Liver (tissue), 9 donors: ENCODE results near the gene KAT2A. TPM values are rescaled to one million over a fixed set of nuclear protein-coding genes. Genes with fewer than 3 reads are reported as not detected.
A peak's percentile ranks its signal among the peaks of the same experiment; 100 is the strongest.

Experiments
- DNase-seq: peaks from one replicate; pipeline ENCODE4 v3.0.0-alpha.2; 2017; ENCODE audit warnings: low spot score
- H3K27ac ChIP-seq, 2 donors: one replicate each; pipeline ENCODE4 v1.7.0; 2013; ENCODE audit warnings: inconsistent platforms in 2 of 2, low read length in 2 of 2, control low read depth in 1 of 2, low read depth in 1 of 2, mild to moderate bottlenecking in 1 of 2
- H3K27me3 ChIP-seq, 4 donors: one replicate each; pipeline versions ENCODE4 v1.6.1 to v1.7.0; 2013; ENCODE audit warnings: low read length in 3 of 4, inconsistent platforms in 1 of 4, mild to moderate bottlenecking in 1 of 4, moderate library complexity in 1 of 4; ENCODE audit not compliant: control insufficient read depth in 4 of 4, insufficient read depth in 4 of 4
- H3K36me3 ChIP-seq, 4 donors: one replicate each; pipeline versions ENCODE4 v1.6.1 to v1.7.0; 2013; ENCODE audit warnings: low read length in 3 of 4, mild to moderate bottlenecking in 3 of 4, low read depth in 1 of 4, moderate library complexity in 1 of 4; ENCODE audit not compliant: control insufficient read depth in 4 of 4, insufficient read depth in 3 of 4
- H3K4me1 ChIP-seq, 4 donors: one replicate each; pipeline versions ENCODE4 v1.6.1 to v1.7.0; 2013; ENCODE audit warnings: low read length in 3 of 4, mild to moderate bottlenecking in 3 of 4, moderate library complexity in 1 of 4; ENCODE audit not compliant: control insufficient read depth in 4 of 4, insufficient read depth in 4 of 4
- H3K4me3 ChIP-seq, 3 donors: one replicate each; pipeline versions ENCODE4 v1.6.1 to v1.7.0; 2013; ENCODE audit warnings: low read length in 3 of 3, control low read depth in 1 of 3, low read depth in 1 of 3, mild to moderate bottlenecking in 1 of 3
- H3K9ac ChIP-seq, 2 donors: one replicate each; pipeline ENCODE4 v1.7.0; 2013; ENCODE audit warnings: low read length in 2 of 2, mild to moderate bottlenecking in 2 of 2, moderate library complexity in 2 of 2, control low read depth in 1 of 2, low read depth in 1 of 2
- H3K9me3 ChIP-seq, 4 donors: one replicate each; pipeline versions ENCODE4 v1.6.1 to v1.7.0; 2013; ENCODE audit warnings: low read length in 3 of 4; ENCODE audit not compliant: control insufficient read depth in 4 of 4
- EGR1 ChIP-seq, 2 donors: IDR thresholded peaks; 2 replicates each; pipeline ENCODE4 v1.6.1; 2016 to 2018; ENCODE audit warnings: antibody characterized with exemption in 2 of 2, low read depth in 2 of 2
- FOXA1 ChIP-seq: IDR thresholded peaks from 2 replicates; pipeline ENCODE4 v1.6.1; 2016; ENCODE audit warnings: antibody characterized with exemption
- FOXA2 ChIP-seq: IDR thresholded peaks from 2 replicates; pipeline ENCODE4 v1.6.1; 2016; ENCODE audit warnings: antibody characterized with exemption
- GABPA ChIP-seq, 2 donors: IDR thresholded peaks in 1 of 2; conservative IDR thresholded peaks in 1 of 2; 2 replicates each; pipeline ENCODE4 v1.6.1; 2016; ENCODE audit warnings: antibody characterized with exemption in 2 of 2, mild to moderate bottlenecking in 1 of 2, moderate library complexity in 1 of 2
- HNF4A ChIP-seq, 2 donors: conservative IDR thresholded peaks; 2 replicates each; pipeline ENCODE4 v1.6.1; 2016; ENCODE audit warnings: antibody characterized with exemption in 2 of 2, mild to moderate bottlenecking in 2 of 2
- HNF4G ChIP-seq: IDR thresholded peaks from 2 replicates; pipeline ENCODE4 v1.6.1; 2016; ENCODE audit warnings: antibody characterized with exemption
- JUND ChIP-seq, 2 donors: IDR thresholded peaks; 2 replicates each; pipeline ENCODE4 v1.6.1; 2016; ENCODE audit warnings: antibody characterized with exemption in 2 of 2
- NR2F2 ChIP-seq: IDR thresholded peaks from 2 replicates; pipeline ENCODE4 v1.6.1; 2016; ENCODE audit warnings: antibody characterized with exemption
- RAD21 ChIP-seq, 2 donors: IDR thresholded peaks; 2 replicates each; pipeline ENCODE4 v1.6.1; 2016; ENCODE audit warnings: antibody characterized with exemption in 2 of 2, mild to moderate bottlenecking in 2 of 2
- RXRA ChIP-seq, 2 donors: IDR thresholded peaks; 2 replicates each; pipeline ENCODE4 v1.6.1; 2017 to 2018; ENCODE audit warnings: antibody characterized with exemption in 2 of 2, mild to moderate bottlenecking in 1 of 2
- SP1 ChIP-seq: IDR thresholded peaks from 2 replicates; pipeline ENCODE4 v1.6.1; 2018; ENCODE audit warnings: antibody characterized with exemption, mild to moderate bottlenecking
- TAF1 ChIP-seq: conservative IDR thresholded peaks from 2 replicates; pipeline ENCODE4 v1.6.1; 2016; ENCODE audit warnings: antibody characterized with exemption, mild to moderate bottlenecking
- YY1 ChIP-seq: IDR thresholded peaks from 2 replicates; pipeline ENCODE4 v1.6.1; 2016; ENCODE audit warnings: antibody characterized with exemption, mild to moderate bottlenecking
- WGBS: extraction: QIAGEN DNeasy Blood & Tissue Kit; methylation state at CpG from one replicate; pipeline ENCODE4 v1.1.7; 2013; 5-methylcytosine and 5-hydroxymethylcytosine counted together
- polyA plus RNA-seq, 2 donors: library from polyadenylated mRNA; stranded (reverse) in 1 of 2; unstranded in 1 of 2; fragments of 200-250 nt in 1 of 2; fragments of >200 nt in 1 of 2; fragmentation: Nextera tagmentation in 1 of 2; extraction: Ambion mirVana in 1 of 2; gene quantifications; one replicate each; pipeline versions ENCODE4 v1.2.1 to v1.2.3, GENCODE V29; 2013 to 2015
- total RNA-seq, 2 donors: library from RNA; depleted of rRNA; stranded (reverse); fragments of >200 nt; gene quantifications; one replicate each; pipeline ENCODE4 v1.2.3, GENCODE V29; 2014
- TF ChIP-seq, protein P1 (sequence below): IDR thresholded peaks from 2 replicates; pipeline ENCODE4 v1.6.1; 2016; ENCODE audit warnings: antibody characterized with exemption
- TF ChIP-seq, protein P2 (sequence below): IDR thresholded peaks from 2 replicates; pipeline ENCODE4 v1.6.1; 2016; ENCODE audit warnings: antibody characterized with exemption, mild to moderate bottlenecking
- TF ChIP-seq, protein P3 (sequence below): IDR thresholded peaks from 2 replicates; pipeline ENCODE4 v1.6.1; 2016; ENCODE audit warnings: antibody characterized with exemption
- TF ChIP-seq, protein P4 (sequence below): IDR thresholded peaks from 2 replicates; pipeline ENCODE4 v1.6.1; 2016; ENCODE audit warnings: antibody characterized with exemption
- TF ChIP-seq, protein P5 (sequence below): fragments of 150-350 bp; IDR thresholded peaks from 2 replicates; pipeline ENCODE4 v1.5.1; 2017; ENCODE audit warnings: improper control_type of control experiment, low read depth, low read length; ENCODE audit not compliant: missing input control
- donor health status: healthy.
- donor health status: healthy.
- donor health status: healthy.
- donor health status: healthy.
- donor health status: healthy.

KAT2A gene
- total and polyA plus RNA-seq, 4 donors = 5.1 to 14.4 (median 9.6) TPM

DNA sequence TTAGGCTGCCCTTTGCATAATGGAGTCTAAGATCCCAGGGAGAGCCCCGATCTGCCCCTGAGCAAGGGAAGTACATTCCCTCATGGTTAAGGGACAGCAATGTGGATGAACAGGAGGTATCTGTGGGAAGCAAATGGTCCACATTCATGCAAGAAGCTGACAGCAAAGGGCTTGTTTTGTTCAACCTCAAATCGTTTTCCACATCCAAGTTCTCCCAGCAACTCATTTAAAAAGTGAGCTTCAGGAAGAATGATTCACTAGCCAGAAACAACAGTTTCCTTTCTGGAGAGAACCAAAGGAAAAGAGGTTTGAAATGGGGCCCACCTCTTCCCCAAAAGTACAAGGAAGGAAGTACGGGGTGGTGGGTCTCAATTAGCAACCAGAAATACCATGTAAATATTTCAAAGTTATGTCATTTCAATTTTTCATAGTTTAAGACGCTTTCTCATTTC is 10.8 kb upstream of the KAT2A start:
- Histone ChIP-seq H3K4me3 (no peak overlapping the region), H3K36me3 (peaks cover 14 to 31% (median 27%) of the 10 kb centered on the region in 4 donors), H3K9me3 (no peaks in the 10 kb centered on the region), H3K27me3 (no peaks in the 10 kb centered on the region), H3K27ac (peak overlapping the region; percentile 18 to 52), H3K4me1 (peaks cover 11 to 33% (median 22%) of the 10 kb centered on the region in 4 donors), H3K9ac (no peak overlapping the region)
- no peak for DNase-seq
- TF ChIP-seq, protein P1, sequence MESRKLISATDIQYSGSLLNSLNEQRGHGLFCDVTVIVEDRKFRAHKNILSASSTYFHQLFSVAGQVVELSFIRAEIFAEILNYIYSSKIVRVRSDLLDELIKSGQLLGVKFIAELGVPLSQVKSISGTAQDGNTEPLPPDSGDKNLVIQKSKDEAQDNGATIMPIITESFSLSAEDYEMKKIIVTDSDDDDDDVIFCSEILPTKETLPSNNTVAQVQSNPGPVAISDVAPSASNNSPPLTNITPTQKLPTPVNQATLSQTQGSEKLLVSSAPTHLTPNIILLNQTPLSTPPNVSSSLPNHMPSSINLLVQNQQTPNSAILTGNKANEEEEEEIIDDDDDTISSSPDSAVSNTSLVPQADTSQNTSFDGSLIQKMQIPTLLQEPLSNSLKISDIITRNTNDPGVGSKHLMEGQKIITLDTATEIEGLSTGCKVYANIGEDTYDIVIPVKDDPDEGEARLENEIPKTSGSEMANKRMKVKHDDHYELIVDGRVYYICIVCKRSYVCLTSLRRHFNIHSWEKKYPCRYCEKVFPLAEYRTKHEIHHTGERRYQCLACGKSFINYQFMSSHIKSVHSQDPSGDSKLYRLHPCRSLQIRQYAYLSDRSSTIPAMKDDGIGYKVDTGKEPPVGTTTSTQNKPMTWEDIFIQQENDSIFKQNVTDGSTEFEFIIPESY = no peak
- TF ChIP-seq, protein P2, sequence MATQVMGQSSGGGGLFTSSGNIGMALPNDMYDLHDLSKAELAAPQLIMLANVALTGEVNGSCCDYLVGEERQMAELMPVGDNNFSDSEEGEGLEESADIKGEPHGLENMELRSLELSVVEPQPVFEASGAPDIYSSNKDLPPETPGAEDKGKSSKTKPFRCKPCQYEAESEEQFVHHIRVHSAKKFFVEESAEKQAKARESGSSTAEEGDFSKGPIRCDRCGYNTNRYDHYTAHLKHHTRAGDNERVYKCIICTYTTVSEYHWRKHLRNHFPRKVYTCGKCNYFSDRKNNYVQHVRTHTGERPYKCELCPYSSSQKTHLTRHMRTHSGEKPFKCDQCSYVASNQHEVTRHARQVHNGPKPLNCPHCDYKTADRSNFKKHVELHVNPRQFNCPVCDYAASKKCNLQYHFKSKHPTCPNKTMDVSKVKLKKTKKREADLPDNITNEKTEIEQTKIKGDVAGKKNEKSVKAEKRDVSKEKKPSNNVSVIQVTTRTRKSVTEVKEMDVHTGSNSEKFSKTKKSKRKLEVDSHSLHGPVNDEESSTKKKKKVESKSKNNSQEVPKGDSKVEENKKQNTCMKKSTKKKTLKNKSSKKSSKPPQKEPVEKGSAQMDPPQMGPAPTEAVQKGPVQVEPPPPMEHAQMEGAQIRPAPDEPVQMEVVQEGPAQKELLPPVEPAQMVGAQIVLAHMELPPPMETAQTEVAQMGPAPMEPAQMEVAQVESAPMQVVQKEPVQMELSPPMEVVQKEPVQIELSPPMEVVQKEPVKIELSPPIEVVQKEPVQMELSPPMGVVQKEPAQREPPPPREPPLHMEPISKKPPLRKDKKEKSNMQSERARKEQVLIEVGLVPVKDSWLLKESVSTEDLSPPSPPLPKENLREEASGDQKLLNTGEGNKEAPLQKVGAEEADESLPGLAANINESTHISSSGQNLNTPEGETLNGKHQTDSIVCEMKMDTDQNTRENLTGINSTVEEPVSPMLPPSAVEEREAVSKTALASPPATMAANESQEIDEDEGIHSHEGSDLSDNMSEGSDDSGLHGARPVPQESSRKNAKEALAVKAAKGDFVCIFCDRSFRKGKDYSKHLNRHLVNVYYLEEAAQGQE = no peak
- TF ChIP-seq RAD21 (IDR thresholded peaks at IDR 0.05) (no peak), FOXA1 (no peak), EGR1 (IDR thresholded peaks at IDR 0.05; ENCODE audit: low read depth in 2 of 2) (no peak), TAF1 (no peak), HNF4G (no peak), NR2F2 (peak; percentile 69), FOXA2 (no peak), RXRA (IDR thresholded peaks at IDR 0.05) (no peak), YY1 (no peak), SP1 (no peak), JUND (IDR thresholded peaks at IDR 0.05) (peak in 1 of 2 donors; percentile 55), HNF4A (conservative IDR thresholded peaks at IDR 0.05) (no peak), GABPA (IDR thresholded peaks at IDR 0.05 in 1 of 2, conservative IDR thresholded peaks at IDR 0.05 in 1 of 2) (no peak)
- TF ChIP-seq, protein P3, sequence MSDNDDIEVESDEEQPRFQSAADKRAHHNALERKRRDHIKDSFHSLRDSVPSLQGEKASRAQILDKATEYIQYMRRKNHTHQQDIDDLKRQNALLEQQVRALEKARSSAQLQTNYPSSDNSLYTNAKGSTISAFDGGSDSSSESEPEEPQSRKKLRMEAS = peak; percentile 22
- TF ChIP-seq, protein P4, sequence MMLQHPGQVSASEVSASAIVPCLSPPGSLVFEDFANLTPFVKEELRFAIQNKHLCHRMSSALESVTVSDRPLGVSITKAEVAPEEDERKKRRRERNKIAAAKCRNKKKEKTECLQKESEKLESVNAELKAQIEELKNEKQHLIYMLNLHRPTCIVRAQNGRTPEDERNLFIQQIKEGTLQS = no peak
- TF ChIP-seq, protein P5, sequence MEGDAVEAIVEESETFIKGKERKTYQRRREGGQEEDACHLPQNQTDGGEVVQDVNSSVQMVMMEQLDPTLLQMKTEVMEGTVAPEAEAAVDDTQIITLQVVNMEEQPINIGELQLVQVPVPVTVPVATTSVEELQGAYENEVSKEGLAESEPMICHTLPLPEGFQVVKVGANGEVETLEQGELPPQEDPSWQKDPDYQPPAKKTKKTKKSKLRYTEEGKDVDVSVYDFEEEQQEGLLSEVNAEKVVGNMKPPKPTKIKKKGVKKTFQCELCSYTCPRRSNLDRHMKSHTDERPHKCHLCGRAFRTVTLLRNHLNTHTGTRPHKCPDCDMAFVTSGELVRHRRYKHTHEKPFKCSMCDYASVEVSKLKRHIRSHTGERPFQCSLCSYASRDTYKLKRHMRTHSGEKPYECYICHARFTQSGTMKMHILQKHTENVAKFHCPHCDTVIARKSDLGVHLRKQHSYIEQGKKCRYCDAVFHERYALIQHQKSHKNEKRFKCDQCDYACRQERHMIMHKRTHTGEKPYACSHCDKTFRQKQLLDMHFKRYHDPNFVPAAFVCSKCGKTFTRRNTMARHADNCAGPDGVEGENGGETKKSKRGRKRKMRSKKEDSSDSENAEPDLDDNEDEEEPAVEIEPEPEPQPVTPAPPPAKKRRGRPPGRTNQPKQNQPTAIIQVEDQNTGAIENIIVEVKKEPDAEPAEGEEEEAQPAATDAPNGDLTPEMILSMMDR = no peak
- 68% methylated on average over 4 of the region's 4 CpGs for WGBS
